Hepatocyte (in vitro differentiated cells): ENCODE data around the gene VPS41. TPM values are rescaled to one million over a fixed set of nuclear protein-coding genes. Genes with fewer than 3 reads are reported as not detected.

Experiments
- DNase-seq: peaks from one replicate; pipeline ENCODE4 v3.0.0-alpha.2; 2016; ENCODE audit warnings: low spot score
- H2AFZ ChIP-seq: fragments of 200-600 bp; sonication (generic); 2 replicates; pipeline ENCODE4 v1.6.0; 2016; ENCODE audit warnings: antibody characterized with exemption, mild to moderate bottlenecking
- H3K27ac ChIP-seq: fragments of 200-600 bp; sonication (generic); 2 replicates; pipeline ENCODE4 v1.5.1; 2016; ENCODE audit warnings: mild to moderate bottlenecking
- H3K27me3 ChIP-seq: fragments of 200-600 bp; sonication (generic); 2 replicates; pipeline ENCODE4 v1.6.1; 2016
- H3K36me3 ChIP-seq: fragments of 200-600 bp; sonication (generic); replicated peaks from 2 replicates; pipeline ENCODE4 v1.5.1; 2016; ENCODE audit warnings: low read depth; ENCODE audit not compliant: insufficient read depth
- H3K4me1 ChIP-seq: fragments of 200-600 bp; sonication (generic); 2 replicates; pipeline ENCODE4 v1.5.1; 2016; ENCODE audit warnings: mild to moderate bottlenecking, moderate library complexity; ENCODE audit not compliant: insufficient read depth
- H3K4me2 ChIP-seq: fragments of 200-600 bp; sonication (generic); 2 replicates; pipeline ENCODE4 v1.6.0; 2016
- H3K4me3 ChIP-seq: fragments of 200-600 bp; sonication (generic); 2 replicates; pipeline ENCODE4 v1.5.1; 2016; ENCODE audit warnings: mild to moderate bottlenecking
- H3K79me2 ChIP-seq: fragments of 200-600 bp; sonication (generic); 2 replicates; pipeline ENCODE4 v1.6.0; 2017; ENCODE audit warnings: mild to moderate bottlenecking
- H3K9me2 ChIP-seq: fragments of 200-600 bp; sonication (generic); replicated peaks from 2 replicates; pipeline ENCODE4 v1.6.0; 2017; ENCODE audit warnings: mild to moderate bottlenecking; ENCODE audit not compliant: insufficient read depth
- H3K9me3 ChIP-seq: fragments of 200-600 bp; sonication (generic); 2 replicates; pipeline ENCODE4 v1.5.1; 2016; ENCODE audit warnings: low read depth, mild to moderate bottlenecking
- H4K20me1 ChIP-seq: fragments of 200-600 bp; sonication (generic); 2 replicates; pipeline ENCODE4 v1.6.0; 2016; ENCODE audit warnings: mild to moderate bottlenecking; ENCODE audit not compliant: insufficient read depth, poor library complexity, severe bottlenecking
- CTCF ChIP-seq: fragments of 200-600 bp; sonication (generic); IDR thresholded peaks from 2 replicates; pipeline ENCODE4 v1.5.1; 2016; ENCODE audit warnings: antibody characterized with exemption, mild to moderate bottlenecking; ENCODE audit not compliant: poor library complexity
- EZH2 ChIP-seq: fragments of 200-600 bp; sonication (generic); IDR thresholded peaks from 2 replicates; pipeline ENCODE4 v1.6.1; 2016; ENCODE audit warnings: antibody characterized with exemption, mild to moderate bottlenecking, borderline replicate concordance
- EZH2phosphoT487 ChIP-seq: fragments of 200-600 bp; sonication (generic); IDR thresholded peaks from one replicate; pipeline ENCODE4 v1.6.1; 2018; ENCODE audit warnings: antibody characterized with exemption, mild to moderate bottlenecking, low read depth, moderate library complexity; ENCODE audit not compliant: unreplicated experiment, severe bottlenecking
- WGBS: methylation state at CpG from one replicate; pipeline ENCODE4 v1.1.6; 2016; ENCODE audit warnings: low lambda C conversion rate; ENCODE audit errors: missing lambda C conversion rate; 5-methylcytosine and 5-hydroxymethylcytosine counted together
- polyA plus RNA-seq: library from polyadenylated mRNA; unstranded; fragments of >200 nt; fragmentation: Nextera tagmentation; extraction: Ambion mirVana; gene quantifications from 2 replicates; pipeline ENCODE4 v1.2.1, GENCODE V29; 2016
- total RNA-seq: library from RNA; depleted of rRNA; stranded (reverse); fragments of >200 nt; gene quantifications from 2 replicates; pipeline ENCODE4 v1.2.3, GENCODE V29; 2014

Gene VPS41
- total and polyA plus RNA-seq, 2 experiments from 2014 or later: 40.1 to 70.9 TPM

- Histone ChIP-seq H4K20me1 (no peaks in the 10 kb centered on the region), H3K27ac (no peak overlapping the region), H3K9me2 (no peaks in the 10 kb centered on the region), H3K4me2 (no peak overlapping the region), H2AFZ (no peak overlapping the region), H3K27me3 (no peaks in the 10 kb centered on the region), H3K4me3 (no peak overlapping the region), H3K9me3 (no peaks in the 10 kb centered on the region), H3K36me3 (no peaks in the 10 kb centered on the region), H3K4me1 (no peaks in the 10 kb centered on the region), H3K79me2 (no peaks in the 10 kb centered on the region)
- no peak for DNase-seq
- TF ChIP-seq EZH2 (no peak), CTCF (no peak), EZH2phosphoT487 (no peak)
- WGBS: 93% methylated on average over 3 of the region's 3 CpGs
These were observed 214.7 kb downstream of the VPS41 start for GRCh38 chr7:38694326-38694725.

DNA sequence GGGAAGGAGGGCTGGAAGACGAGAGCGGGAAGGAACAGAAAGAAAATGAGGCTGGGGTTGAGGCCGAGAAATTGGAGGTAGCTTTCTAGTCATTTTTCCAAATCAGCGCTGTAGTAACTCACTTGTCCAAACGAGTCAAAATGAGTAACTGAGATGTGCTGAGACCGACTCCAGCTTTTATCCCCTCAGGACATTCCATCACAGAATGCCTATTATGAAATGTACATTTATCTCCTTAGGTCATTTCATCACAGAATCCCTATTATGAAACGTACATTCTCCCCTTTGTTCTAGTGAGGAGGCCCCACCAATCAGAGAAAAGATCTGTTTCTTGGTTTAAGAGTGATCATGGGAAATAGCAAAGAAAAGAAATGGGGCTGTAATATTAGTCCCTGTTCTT lies 222.1 kb downstream of the VPS41 start:
- Histone ChIP-seq H3K4me2 (no peak overlapping the region), H3K27me3 (no peaks in the 10 kb centered on the region), H3K36me3 (no peaks in the 10 kb centered on the region), H3K9me2 (no peaks in the 10 kb centered on the region), H3K4me1 (no peaks in the 10 kb centered on the region), H3K9me3 (no peaks in the 10 kb centered on the region), H3K27ac (no peak overlapping the region), H3K4me3 (no peak overlapping the region), H2AFZ (no peak overlapping the region), H4K20me1 (no peaks in the 10 kb centered on the region), H3K79me2 (no peaks in the 10 kb centered on the region)
- TF ChIP-seq EZH2phosphoT487: no peak
- no peak for TF ChIP-seq CTCF
- no peak for TF ChIP-seq EZH2
- no peak for DNase-seq
- WGBS: 98% methylated on average over 7 of the region's 7 CpGs

DNA sequence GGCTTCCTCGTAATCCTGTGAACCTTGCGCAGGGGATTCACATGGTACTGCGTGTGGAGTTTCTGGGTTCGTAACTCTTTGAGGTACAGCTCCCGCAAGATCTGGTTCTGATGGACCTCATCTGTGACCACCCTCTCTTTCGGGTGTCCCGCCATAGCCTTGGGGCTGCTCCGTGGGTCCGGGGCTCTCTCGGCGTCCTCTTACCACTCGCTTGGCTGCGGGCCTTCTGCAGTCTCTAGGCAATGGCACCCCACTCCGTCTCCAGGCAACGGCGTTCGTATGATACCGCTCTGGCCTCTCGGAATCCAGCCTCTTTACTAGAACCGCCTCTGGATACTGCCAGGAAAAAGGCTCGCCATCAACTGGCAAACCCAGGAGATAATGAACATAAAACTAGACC lies 223.1 kb downstream of the VPS41 start:
- DNase-seq: no peak
- no peak overlapping the region for H3K4me3 ChIP-seq
- WGBS: 94% methylated on average over 21 of the region's 21 CpGs
- no peak for TF ChIP-seq EZH2
- TF ChIP-seq EZH2phosphoT487: no peak
- TF ChIP-seq CTCF: no peak
- H3K27me3 ChIP-seq: no peaks in the 10 kb centered on the region
- no peaks in the 10 kb centered on the region for H3K79me2 ChIP-seq
- no peaks in the 10 kb centered on the region for H3K9me3 ChIP-seq
- H3K4me2 ChIP-seq: no peak overlapping the region
- no peaks in the 10 kb centered on the region for H3K4me1 ChIP-seq
- H3K9me2 ChIP-seq: no peaks in the 10 kb centered on the region
- H3K27ac ChIP-seq: no peak overlapping the region
- H4K20me1 ChIP-seq: no peaks in the 10 kb centered on the region
- H2AFZ ChIP-seq: no peak overlapping the region
- H3K36me3 ChIP-seq: no peaks in the 10 kb centered on the region

GRCh38 chr7:38682606-38683005 lies 226.4 kb downstream of the VPS41 start:
- no peak for TF ChIP-seq CTCF
- TF ChIP-seq EZH2phosphoT487: no peak
- TF ChIP-seq EZH2: no peak
- DNase-seq: no peak
- 84% methylated on average over 3 of the region's 3 CpGs for WGBS
- no peaks in the 10 kb centered on the region for H3K36me3 ChIP-seq
- no peak overlapping the region for H3K4me3 ChIP-seq
- H3K9me2 ChIP-seq: no peaks in the 10 kb centered on the region
- H3K27ac ChIP-seq: no peak overlapping the region
- H3K27me3 ChIP-seq: no peaks in the 10 kb centered on the region
- H3K9me3 ChIP-seq: no peaks in the 10 kb centered on the region
- H2AFZ ChIP-seq: no peak overlapping the region
- no peaks in the 10 kb centered on the region for H3K4me1 ChIP-seq
- H3K4me2 ChIP-seq: no peak overlapping the region
- no peaks in the 10 kb centered on the region for H3K79me2 ChIP-seq
- H4K20me1 ChIP-seq: no peaks in the 10 kb centered on the region
